HepG2 (cell line): ENCODE measurements around the gene URB1. TPM values are rescaled to one million over a fixed set of nuclear protein-coding genes. Genes with fewer than 3 reads are reported as not detected.

Source experiments
- ATAC-seq: fragments of 200-7000 bp; cut with Tn5 transposase; 3 replicates; pipeline ENCODE4 v1.9.1; 2020; ENCODE audit warnings: mild to moderate bottlenecking, moderate library complexity
- BruUV-seq: library from RNA; stranded (reverse); fragments of 400-500 nt; replicated peaks from 2 replicates; lab custom pipeline; 2021; lab: Mats Ljungman, UMichigan
- CTCF ChIA-PET: fragments of 300-600 bp; formaldehyde crosslinking; extraction: SDS; loops from one replicate; lab custom pipeline; 2021; ENCODE audit warnings: low total read pairs, inconsistent platforms, low intra/inter-chr PET ratio; lab: Yijun Ruan, JAX
- POLR2A ChIA-PET: fragments of 350-600 bp; sonication (Branson Sonifier 250); formaldehyde crosslinking; loops from one replicate; lab custom pipeline; 2020; ENCODE audit warnings: antibody characterized with exemption, inconsistent platforms; lab: Yijun Ruan, JAX
- DNase-seq: peaks from one replicate; pipeline ENCODE4 v3.0.0-alpha.2; 2015; ENCODE audit warnings: low spot score
- FAIRE-seq: peaks from 3 replicates; lab custom pipeline; 2011; peaks lifted over from hg19 to GRCh38; lab: Jason Lieb, UNC
- H2AFZ ChIP-seq: one replicate; pipeline ENCODE4 v1.6.1; 2011; ENCODE audit warnings: low read length, inconsistent platforms
- H3K27ac ChIP-seq: fragments of 300-600 bp; 3 replicates; pipeline ENCODE4 v1.8.0; 2011; ENCODE audit warnings: mixed run types, mild to moderate bottlenecking, mixed read lengths, low read length, inconsistent platforms; ENCODE audit not compliant: insufficient read depth; ENCODE audit errors: extremely low read length
- H3K27me3 ChIP-seq, 2 experiments: fragments of 200-600 bp in 1 of 2; 2 replicates in 1 of 2; 3 replicates in 1 of 2; pipeline versions ENCODE4 v1.6.0 to v1.8.0; 2011; ENCODE audit warnings: low read length in 2 of 2, mild to moderate bottlenecking in 2 of 2, moderate library complexity in 2 of 2, inconsistent platforms in 1 of 2; ENCODE audit not compliant: insufficient read depth in 2 of 2, control insufficient read depth in 1 of 2
- H3K36me3 ChIP-seq, 2 experiments: fragments of 200-600 bp in 1 of 2; replicated peaks in 1 of 2; 2 replicates in 1 of 2; 3 replicates in 1 of 2; pipeline versions ENCODE4 v1.5.1 to v1.8.0; 2011; ENCODE audit warnings: low read length in 2 of 2, inconsistent platforms in 1 of 2; ENCODE audit not compliant: insufficient read depth in 2 of 2, control insufficient read depth in 1 of 2
- H3K4me1 ChIP-seq: 2 replicates; pipeline ENCODE4 v1.5.1; 2012; ENCODE audit warnings: low read length, inconsistent platforms; ENCODE audit not compliant: insufficient read depth
- H3K4me2 ChIP-seq: 2 replicates; pipeline ENCODE4 v1.6.0; 2011; ENCODE audit warnings: low read depth, low read length, inconsistent platforms
- H3K4me3 ChIP-seq, 3 experiments: fragments of 200-600 bp in 1 of 3; sonication (generic), shearing (Covaris generic) in 1 of 3; replicated peaks in 1 of 3; 2 replicates each; pipeline ENCODE4 v1.5.1; 2011 to 2016; ENCODE audit warnings: low read length in 3 of 3, inconsistent platforms in 2 of 3, low read depth in 2 of 3, mild to moderate bottlenecking in 2 of 3, control low read depth in 1 of 3, mixed read lengths in 1 of 3; ENCODE audit not compliant: insufficient read depth in 1 of 3
- H3K79me2 ChIP-seq: one replicate; pipeline ENCODE4 v1.6.1; 2011; ENCODE audit warnings: low read length, inconsistent platforms; ENCODE audit not compliant: insufficient read depth
- H3K9ac ChIP-seq: 2 replicates; pipeline ENCODE4 v1.6.0; 2011; ENCODE audit warnings: mild to moderate bottlenecking, low read depth, low read length, inconsistent platforms; ENCODE audit not compliant: insufficient read depth
- H3K9me3 ChIP-seq: 2 replicates; pipeline ENCODE4 v1.5.1; 2012; ENCODE audit warnings: mild to moderate bottlenecking, low read length
- H4K20me1 ChIP-seq: 2 replicates; pipeline ENCODE4 v1.6.0; 2011; ENCODE audit warnings: inconsistent platforms, mild to moderate bottlenecking, low read length, moderate library complexity; ENCODE audit not compliant: insufficient read depth
- DNMT1 ChIP-seq: sonication (generic); formaldehyde crosslinking; IDR thresholded peaks from 2 replicates; pipeline ENCODE4 v1.5.1; 2020; ENCODE audit warnings: mild to moderate bottlenecking, missing genetic modification reagents
- KDM4B ChIP-seq: sonication (generic); formaldehyde crosslinking; IDR thresholded peaks from 2 replicates; pipeline ENCODE4 v1.4.0; 2020; ENCODE audit warnings: missing genetic modification reagents
- RBM22 ChIP-seq: fragments of 200-400 bp; formaldehyde crosslinking; optimal IDR thresholded peaks from 2 replicates; pipeline ENCODE3; 2017; ENCODE audit warnings: mild to moderate bottlenecking, low read length, moderate library complexity
- U2AF1 ChIP-seq: fragments of 200-400 bp; formaldehyde crosslinking; optimal IDR thresholded peaks from 2 replicates; pipeline ENCODE3; 2017; ENCODE audit warnings: mild to moderate bottlenecking, low read depth, low read length
- WGBS: methylation state at CpG from one replicate; pipeline ENCODE4 v1.1.6; 2017; ENCODE audit warnings: low lambda C conversion rate; 5-methylcytosine and 5-hydroxymethylcytosine counted together
- in situ Hi-C: cut with HindIII; loops from 2 replicates; pipeline ENCODE4 v1.10.0; 2017; ENCODE audit warnings: low pct_unique_long_range_greater_than_20kb; ENCODE audit not compliant: extremely low pct_ligation_motif_present
- intact Hi-C: fragments of 100-400 bp; cut with micrococcal nuclease; formaldehyde crosslinking; loops from one replicate; pipeline ENCODE4 v1.10.0; 2022; ENCODE audit not compliant: unreplicated experiment
- polyA plus RNA-seq, 8 experiments: library from polyadenylated mRNA; depleted of rRNA in 3 of 8; stranded (reverse) in 7 of 8; unstranded in 1 of 8; fragments of >200 nt; fragmentation: Illumina TruSeq in 4 of 8; extraction: Trizol in 4 of 8; gene quantifications; 2 replicates each; pipeline versions ENCODE4 v1.2.1 to v1.2.3, GENCODE V29; 2011 to 2016; ENCODE audit warnings: low read depth in 4 of 8, missing spikeins in 1 of 8, mixed read lengths in 1 of 8; ENCODE audit not compliant: insufficient read depth in 1 of 8
- total RNA-seq, 5 experiments: library from RNA; depleted of rRNA; stranded (reverse); fragments of >200 nt; fragmentation: Illumina TruSeq; extraction: Trizol; gene quantifications; 2 replicates each; pipeline ENCODE4 v1.2.3, GENCODE V29; 2016; ENCODE audit warnings: low read depth in 1 of 5
- TF ChIP-seq, protein P1 (sequence below): IDR thresholded peaks from 2 replicates; pipeline ENCODE4 v1.6.1; 2016; ENCODE audit warnings: mild to moderate bottlenecking, missing biosample characterization, missing genetic modification reagents

The URB1 gene
- total and polyA plus RNA-seq, 2 of the 13 experiments (the other 11 are each of a cell fraction or from before 2014, with no cell fraction given) = 4.5 to 16.7 TPM

DNA sequence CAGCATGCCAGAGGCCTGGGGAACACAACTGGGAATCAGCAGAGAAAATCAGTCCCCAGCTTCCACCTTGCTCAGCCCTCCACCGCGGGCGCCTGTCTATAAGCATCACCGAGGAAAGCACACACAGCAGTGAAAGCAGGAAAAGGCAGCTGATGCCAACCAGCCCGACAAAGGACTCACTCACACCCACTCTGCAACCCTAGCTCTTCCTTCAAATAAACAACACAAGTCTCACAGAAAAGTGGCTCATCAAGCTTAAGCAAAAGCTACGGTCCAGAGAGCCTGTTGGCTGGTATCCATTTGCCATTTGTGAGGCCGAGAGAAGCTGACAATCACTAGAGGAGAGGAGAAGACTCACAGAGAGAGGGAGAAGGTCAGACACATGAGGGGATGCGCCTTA lies 67.1 kb downstream of the URB1 start:
- in situ Hi-C loops = no loop called here
- H3K27me3 ChIP-seq = no peaks in the 10 kb centered on the region
- DNase-seq = no peak
- H3K4me3 ChIP-seq = no peak overlapping the region
- ChIA-PET POLR2A (no interaction called here), CTCF (no interaction called here)
- H4K20me1 ChIP-seq = no peaks in the 10 kb centered on the region
- H3K36me3 ChIP-seq = peaks cover 31 to 67% of the 10 kb centered on the region in 2 experiments
- intact Hi-C loops = no loop called here
- H3K27ac ChIP-seq = no peak overlapping the region
- H2AFZ ChIP-seq = no peak overlapping the region
- no peak for ATAC-seq
- H3K9ac ChIP-seq = no peak overlapping the region
- TF ChIP-seq KDM4B (no peak), U2AF1 (no peak)
- TF ChIP-seq, protein P1, sequence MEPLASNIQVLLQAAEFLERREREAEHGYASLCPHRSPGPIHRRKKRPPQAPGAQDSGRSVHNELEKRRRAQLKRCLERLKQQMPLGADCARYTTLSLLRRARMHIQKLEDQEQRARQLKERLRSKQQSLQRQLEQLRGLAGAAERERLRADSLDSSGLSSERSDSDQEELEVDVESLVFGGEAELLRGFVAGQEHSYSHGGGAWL (CRISPR knock-in tag) = no peak
- WGBS = 98% methylated on average over 8 of the region's 8 CpGs
- no peak for FAIRE-seq
- H3K9me3 ChIP-seq = no peaks in the 10 kb centered on the region
- no peaks in the 10 kb centered on the region for H3K79me2 ChIP-seq
- BruUV-seq = no TSS peak
- no peak overlapping the region for H3K4me2 ChIP-seq
- H3K4me1 ChIP-seq = peaks cover 18% of the 10 kb centered on the region

DNA sequence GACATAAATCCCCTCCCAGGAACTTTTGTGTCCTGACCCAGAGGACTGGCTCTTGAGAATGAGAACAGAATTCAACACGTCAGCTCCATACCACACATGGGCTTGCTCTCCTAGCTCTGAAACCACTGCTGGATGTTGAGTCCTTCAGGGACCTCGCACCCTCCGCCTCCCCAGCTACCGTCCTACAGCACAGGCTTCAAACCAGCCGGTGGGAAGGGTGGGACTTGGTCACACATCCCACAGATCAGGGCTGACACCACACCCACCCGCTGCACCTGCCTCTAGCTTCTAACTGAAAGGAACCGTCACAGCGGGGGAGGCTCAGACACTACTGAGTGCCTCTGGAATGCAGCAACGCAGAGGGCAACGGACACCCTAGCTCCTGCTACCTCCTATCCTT lies 70.1 kb downstream of the URB1 start:
- FAIRE-seq = no peak
- CTCF ChIA-PET = no interaction called here
- TF ChIP-seq DNMT1 (CRISPR knock-in tag) = no peak
- TF ChIP-seq RBM22 = peak; percentile 56
- DNase-seq = no peak
- Histone ChIP-seq H3K9ac (no peak overlapping the region), H3K27me3 (no peaks in the 10 kb centered on the region), H3K79me2 (no peaks in the 10 kb centered on the region), H3K27ac (no peak overlapping the region), H3K4me1 (no peaks in the 10 kb centered on the region), H4K20me1 (no peaks in the 10 kb centered on the region), H3K4me2 (no peak overlapping the region), H3K4me3 (no peak overlapping the region), H3K36me3 (peaks cover 39 to 89% of the 10 kb centered on the region in 2 experiments), H3K9me3 (no peaks in the 10 kb centered on the region), H2AFZ (no peak overlapping the region)
- BruUV-seq = no TSS peak
- no peak for ATAC-seq
- in situ Hi-C loops = no loop called here
- POLR2A ChIA-PET = no interaction called here
- intact Hi-C loops = no loop called here
- 94% methylated on average over 6 of the region's 10 CpGs for WGBS
